GM19463 (cell line): ENCODE results near the gene ZNF470.

Experiments
- ATAC-seq: cut with Tn5 transposase; IDR thresholded peaks from one replicate; pipeline ENCODE4 v1.9.1; 2021; ENCODE audit warnings: mild to moderate bottlenecking, moderate library complexity; ENCODE audit not compliant: unreplicated experiment

The ZNF470 gene

DNA sequence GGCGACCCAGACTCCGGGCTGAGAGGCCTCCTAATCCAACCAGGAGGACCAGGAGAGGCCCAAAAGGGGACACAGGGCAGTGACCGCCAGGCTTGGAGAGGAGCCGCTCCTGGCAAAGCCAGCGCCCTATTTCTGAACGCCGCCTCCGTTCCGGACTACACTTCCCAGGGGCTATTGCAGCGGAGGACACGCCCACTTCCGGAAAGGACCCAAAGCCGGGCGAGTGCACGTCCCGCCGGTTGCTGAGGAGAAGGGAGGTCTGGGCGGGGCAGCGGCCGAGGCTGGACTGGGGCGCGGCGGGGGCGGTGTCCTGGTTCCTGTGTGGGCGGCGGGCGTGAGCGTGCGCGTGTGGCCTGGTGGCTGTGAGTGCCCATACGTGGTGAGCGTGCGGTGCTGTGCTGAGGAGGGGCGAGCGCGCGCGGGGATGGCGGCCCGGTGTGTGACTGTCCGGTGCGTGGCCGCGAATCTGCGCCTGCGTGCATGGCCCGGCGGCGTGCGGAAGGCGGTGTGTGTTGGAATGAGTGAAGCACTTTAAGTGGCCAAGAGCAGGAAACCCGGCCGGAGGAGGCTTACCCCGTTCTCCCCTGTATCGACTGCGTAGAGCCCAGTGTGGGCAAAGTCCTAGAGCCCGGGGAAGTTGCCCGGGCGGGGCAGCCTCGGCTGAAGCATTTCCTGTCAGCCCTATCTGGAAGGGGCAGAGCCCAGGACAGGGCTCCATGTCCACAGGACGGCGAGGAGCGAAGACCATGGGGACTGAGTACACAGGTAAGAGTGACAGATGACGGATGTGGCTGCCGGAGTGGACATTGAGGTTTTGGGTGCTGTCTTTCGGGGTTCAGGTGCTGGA is at the start of gene ZNF470:
ZNF470 (plus strand) TSS at position 195 of the 847 bp plus-strand sequence. CDS start 2,844 bp downstream, outside the sequence.
- ATAC-seq: peak; percentile 97

DNA sequence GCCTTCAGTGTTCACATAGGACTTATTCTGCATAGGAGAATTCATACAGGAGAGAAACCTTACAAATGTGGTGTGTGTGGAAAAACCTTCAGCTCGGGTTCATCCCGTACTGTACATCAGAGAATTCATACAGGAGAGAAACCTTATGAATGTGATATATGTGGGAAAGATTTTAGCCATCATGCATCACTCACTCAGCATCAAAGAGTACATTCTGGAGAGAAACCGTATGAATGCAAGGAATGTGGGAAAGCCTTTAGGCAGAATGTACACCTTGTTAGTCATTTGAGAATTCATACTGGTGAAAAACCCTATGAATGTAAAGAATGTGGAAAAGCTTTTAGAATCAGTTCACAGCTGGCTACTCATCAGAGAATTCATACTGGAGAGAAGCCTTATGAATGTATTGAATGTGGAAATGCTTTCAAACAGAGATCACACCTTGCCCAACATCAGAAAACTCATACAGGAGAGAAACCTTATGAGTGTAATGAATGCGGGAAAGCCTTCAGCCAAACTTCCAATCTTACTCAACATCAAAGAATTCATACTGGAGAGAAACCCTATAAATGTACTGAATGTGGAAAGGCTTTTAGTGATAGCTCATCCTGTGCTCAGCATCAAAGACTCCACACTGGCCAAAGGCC is 41.9 kb upstream of the ZNF470 start:
- ATAC-seq: no peak

DNA sequence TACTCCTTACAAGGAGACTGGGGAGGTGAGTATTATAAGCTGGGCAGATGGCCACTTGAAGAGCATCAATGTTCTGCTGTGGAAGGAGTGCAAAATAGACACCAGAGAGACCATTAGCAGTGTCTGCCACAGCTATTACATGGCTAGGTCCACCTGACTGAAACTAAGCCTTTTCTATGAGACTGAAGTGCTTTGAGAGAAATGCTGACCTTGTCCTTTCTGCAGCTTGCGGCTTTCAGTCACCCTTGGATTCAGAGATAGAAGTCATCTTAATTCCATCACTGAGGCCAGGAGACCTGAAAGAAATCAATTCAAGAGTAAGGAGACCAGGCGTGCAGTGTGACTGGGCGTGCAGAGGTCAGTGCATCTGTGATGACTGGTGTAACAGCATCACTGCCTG is 29.8 kb upstream of the ZNF470 start:
- ATAC-seq: no peak

DNA sequence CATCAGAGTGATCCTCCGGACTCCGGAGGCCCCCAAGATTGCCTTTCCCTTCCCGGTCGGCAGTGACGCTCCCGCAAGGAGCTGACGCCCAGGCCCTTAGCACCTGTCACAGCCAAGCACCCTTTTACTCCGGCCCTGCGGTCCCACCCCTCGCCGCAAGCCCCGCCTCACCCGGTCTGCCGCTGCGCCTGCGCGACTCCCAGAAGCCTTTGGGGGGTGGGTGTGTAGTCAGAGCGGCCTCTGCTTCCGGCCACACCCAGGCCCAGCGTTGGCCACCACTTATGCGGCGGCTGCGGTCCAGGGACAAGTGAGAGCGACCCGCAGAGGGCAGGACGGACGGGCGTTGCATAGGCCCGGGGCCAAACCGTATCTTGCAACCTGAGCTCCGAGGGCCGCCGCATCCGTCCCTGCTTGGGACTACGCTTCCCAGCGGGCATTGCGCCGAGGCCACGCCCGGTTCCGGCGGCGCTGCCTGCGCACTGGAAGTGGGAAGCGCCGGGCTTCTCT is 29.0 kb upstream of the ZNF470 start:
- peak; percentile 91 for ATAC-seq

- ATAC-seq: peak; percentile 52
Measured at GRCh38 chr19:56538761-56539263, 28.5 kb upstream of the ZNF470 start, which contains the start of gene ZFP28. Gene ZFP28, plus strand, starts transcription at chr19:56538948. Its CDS starts 71 bp downstream, at chr19:56539019.

- ATAC-seq: no peak
Measured at GRCh38 chr19:56543776-56544175, 23.5 kb upstream of the ZNF470 start.

GRCh38 chr19:56547535-56547934 is 19.7 kb upstream of the ZNF470 start:
- no peak for ATAC-seq

GRCh38 chr19:56554272-56554869 is 12.9 kb upstream of the ZNF470 start:
- no peak for ATAC-seq

- no peak for ATAC-seq
Measured at GRCh38 chr19:56562766-56563165, 4.5 kb upstream of the ZNF470 start.

DNA sequence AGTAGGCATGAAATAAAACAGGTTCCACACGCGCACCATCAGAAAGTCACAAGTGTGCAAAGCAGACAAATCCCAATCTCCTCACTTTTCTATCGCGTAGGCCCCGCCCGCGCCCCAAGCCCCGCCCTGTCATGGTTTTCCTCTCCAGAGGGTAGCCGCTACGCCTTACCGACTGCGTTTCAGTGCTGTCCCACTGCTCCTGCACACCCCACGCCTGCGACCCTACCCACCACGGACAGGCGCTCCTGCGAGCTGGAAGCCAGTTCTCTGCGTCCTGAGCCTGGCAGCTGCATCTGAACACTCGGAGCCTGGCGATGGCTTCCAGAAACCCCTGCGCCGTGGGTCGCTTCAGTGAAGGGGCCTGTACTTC is 379 bp upstream of the ZNF470 start:
- ATAC-seq: peak; percentile 25

- no peak for ATAC-seq
Measured at GRCh38 chr19:56572589-56572988, 5.3 kb downstream of the ZNF470 start.

DNA sequence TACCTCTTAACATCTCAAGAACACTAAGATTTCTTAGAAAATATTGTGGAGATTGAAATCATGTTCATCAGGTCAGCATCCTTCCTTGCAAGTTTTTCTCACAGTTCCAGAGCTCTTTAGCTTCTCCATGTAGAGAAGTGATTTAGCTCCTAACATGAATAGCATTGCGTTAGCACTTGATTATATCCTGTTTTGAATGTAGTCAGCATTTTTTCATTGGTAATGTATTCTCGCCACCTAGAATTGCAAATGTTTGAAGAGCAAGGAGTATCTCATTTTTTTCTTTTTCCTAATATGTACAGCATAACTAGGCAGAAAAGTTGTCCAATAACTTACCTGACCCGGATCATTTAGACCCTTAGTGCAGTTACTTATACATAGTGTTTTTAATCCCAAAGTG is 6.6 kb downstream of the ZNF470 start:
- no peak for ATAC-seq

- no peak for ATAC-seq
Measured at GRCh38 chr19:56577719-56578602, 10.7 kb downstream of the ZNF470 start.

DNA sequence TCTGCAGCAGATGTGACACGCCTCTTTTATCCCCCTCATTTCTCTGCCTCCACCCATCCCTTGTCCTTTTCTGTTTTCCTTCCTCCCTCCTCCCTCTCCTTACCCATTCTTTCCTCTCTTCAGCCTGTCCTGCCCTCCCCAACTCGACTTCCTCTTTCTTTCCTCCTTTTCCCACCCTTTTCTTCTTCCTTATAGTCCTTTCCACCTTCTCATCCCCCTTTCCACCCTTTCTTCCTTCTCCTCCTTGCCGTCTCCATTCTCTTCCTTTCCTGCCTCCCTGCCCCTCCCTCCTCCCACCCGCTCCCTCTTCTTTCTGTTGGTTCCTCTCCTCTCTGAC is 27.1 kb downstream of the ZNF470 start:
- no peak for ATAC-seq

GRCh38 chr19:56594783-56595547 is 27.7 kb downstream of the ZNF470 start, which contains the start of gene ZNF71:
Gene ZNF71, plus strand, starts transcription at chr19:56595302. Its CDS starts 6,257 bp downstream, at chr19:56601559.
- ATAC-seq: peak; percentile 92

GRCh38 chr19:56595548-56595899 is 28.3 kb downstream of the ZNF470 start:
- peak; percentile 22 for ATAC-seq

- no peak for ATAC-seq
Measured at GRCh38 chr19:56596676-56597075, 29.4 kb downstream of the ZNF470 start.

DNA sequence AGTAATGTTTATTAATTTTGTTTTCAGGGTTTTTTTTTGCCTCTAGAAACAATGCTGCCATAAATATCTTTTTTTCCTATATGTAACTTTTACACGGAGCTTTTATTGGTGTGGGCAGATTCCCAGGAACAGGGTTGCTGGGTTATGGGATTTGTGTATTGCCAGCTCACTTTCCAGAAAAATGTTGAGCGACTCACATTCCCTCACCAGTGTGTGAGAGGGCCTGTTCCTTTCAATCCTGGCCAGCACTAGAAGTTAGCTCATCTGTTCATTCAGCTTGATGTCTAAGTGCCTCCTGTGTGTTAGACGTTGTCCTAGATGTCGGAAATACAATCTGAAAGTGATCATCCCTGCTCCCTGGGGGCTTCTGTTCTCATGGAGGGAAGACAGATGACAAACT is 30.4 kb downstream of the ZNF470 start:
- no peak for ATAC-seq

- ATAC-seq: no peak
Measured at GRCh38 chr19:56601375-56601774, 34.1 kb downstream of the ZNF470 start.

- no peak for ATAC-seq
Measured at GRCh38 chr19:56603829-56604228, 36.6 kb downstream of the ZNF470 start.
